H9 (cell line): ENCODE measurements around the gene POMT2. TPM values are rescaled to one million over a fixed set of nuclear protein-coding genes. Genes with fewer than 3 reads are reported as not detected.

Experiments
- DNase-seq: peaks from one replicate; pipeline ENCODE4 v3.0.0-alpha.2; 2017
- H2AFZ ChIP-seq: one replicate; pipeline ENCODE4 v1.6.1; 2013; ENCODE audit warnings: mild to moderate bottlenecking, low read length, control low read depth, moderate library complexity
- H2AK5ac ChIP-seq: 2 replicates; pipeline ENCODE4 v1.6.1; 2013; ENCODE audit warnings: low read length, control low read depth, mixed read lengths; ENCODE audit not compliant: insufficient read length
- H2BK120ac ChIP-seq: one replicate; pipeline ENCODE4 v1.6.1; 2013; ENCODE audit warnings: low read depth, mild to moderate bottlenecking, low read length, control low read depth, inconsistent platforms; ENCODE audit not compliant: poor library complexity, severe bottlenecking
- H2BK12ac ChIP-seq: 2 replicates; pipeline ENCODE4 v1.6.1; 2013; ENCODE audit warnings: low read length, control low read depth, mixed read lengths, low read depth; ENCODE audit not compliant: insufficient read length
- H2BK15ac ChIP-seq: 2 replicates; pipeline ENCODE4 v1.6.1; 2013; ENCODE audit warnings: low read depth, low read length, control low read depth
- H2BK20ac ChIP-seq: one replicate; pipeline ENCODE4 v1.6.1; 2013; ENCODE audit warnings: low read depth, mild to moderate bottlenecking, low read length, control low read depth, inconsistent platforms; ENCODE audit not compliant: poor library complexity, severe bottlenecking
- H2BK5ac ChIP-seq: 2 replicates; pipeline ENCODE4 v1.6.1; 2013; ENCODE audit warnings: low read length, control low read depth, mixed read lengths; ENCODE audit not compliant: insufficient read length
- H3K14ac ChIP-seq: 2 replicates; pipeline ENCODE4 v1.6.1; 2013; ENCODE audit warnings: low read length, control low read depth; ENCODE audit not compliant: insufficient read depth
- H3K18ac ChIP-seq: 2 replicates; pipeline ENCODE4 v1.6.1; 2013; ENCODE audit warnings: low read depth, mild to moderate bottlenecking, mixed read lengths, low read length, control low read depth; ENCODE audit not compliant: insufficient read length
- H3K23ac ChIP-seq: 2 replicates; pipeline ENCODE4 v1.6.1; 2013; ENCODE audit warnings: low read length, control low read depth, mixed read lengths, low read depth; ENCODE audit not compliant: insufficient read length
- H3K23me2 ChIP-seq: 2 replicates; pipeline ENCODE4 v1.6.1; 2013; ENCODE audit warnings: low read depth, mild to moderate bottlenecking, mixed read lengths, low read length, control low read depth; ENCODE audit not compliant: insufficient read length, poor library complexity, severe bottlenecking
- H3K27ac ChIP-seq: 2 replicates; pipeline ENCODE4 v1.5.1; 2013; ENCODE audit warnings: low read length, control low read depth, mixed read lengths, low read depth; ENCODE audit not compliant: insufficient read length
- H3K27me3 ChIP-seq: 2 replicates; pipeline ENCODE4 v1.6.1; 2013; ENCODE audit warnings: low read length, control low read depth, inconsistent platforms; ENCODE audit not compliant: insufficient read depth
- H3K4ac ChIP-seq: 2 replicates; pipeline ENCODE4 v1.6.1; 2013; ENCODE audit warnings: low read depth, mild to moderate bottlenecking, control low read depth, inconsistent platforms, low read length, moderate library complexity
- H3K4me1 ChIP-seq: 2 replicates; pipeline ENCODE4 v1.6.1; 2013; ENCODE audit warnings: low read length, control low read depth, inconsistent platforms; ENCODE audit not compliant: insufficient read depth
- H3K4me2 ChIP-seq: 2 replicates; pipeline ENCODE4 v1.6.1; 2013; ENCODE audit warnings: low read length, control low read depth, mixed read lengths; ENCODE audit not compliant: insufficient read length, insufficient read depth
- H3K56ac ChIP-seq: 2 replicates; pipeline ENCODE4 v1.6.1; 2013; ENCODE audit warnings: low read depth, mild to moderate bottlenecking, mixed read lengths, low read length, control low read depth; ENCODE audit not compliant: insufficient read length
- H3K79me1 ChIP-seq: 2 replicates; pipeline ENCODE4 v1.6.1; 2013; ENCODE audit warnings: low read depth, mild to moderate bottlenecking, moderate library complexity, low read length, control low read depth, inconsistent platforms; ENCODE audit not compliant: insufficient read depth, poor library complexity, severe bottlenecking
- H3K79me2 ChIP-seq: 2 replicates; pipeline ENCODE4 v1.6.1; 2013; ENCODE audit warnings: low read length, control low read depth, inconsistent platforms; ENCODE audit not compliant: insufficient read depth
- H3K9ac ChIP-seq: 2 replicates; pipeline ENCODE4 v1.6.1; 2013; ENCODE audit warnings: low read length, control low read depth, mixed read lengths; ENCODE audit not compliant: insufficient read length; ENCODE audit errors: extremely low read depth
- H3K9me3 ChIP-seq: one replicate; pipeline ENCODE4 v1.6.1; 2013; ENCODE audit warnings: low read depth, low read length, inconsistent platforms; ENCODE audit not compliant: control insufficient read depth
- H3T11ph ChIP-seq: one replicate; pipeline ENCODE4 v1.6.1; 2013; ENCODE audit warnings: mild to moderate bottlenecking, low read length, control low read depth, inconsistent platforms
- H4K20me1 ChIP-seq: one replicate; pipeline ENCODE4 v1.6.1; 2013; ENCODE audit not compliant: control insufficient read depth, insufficient read length, insufficient read depth
- H4K5ac ChIP-seq: 2 replicates; pipeline ENCODE4 v1.6.1; 2013; ENCODE audit warnings: low read depth, mild to moderate bottlenecking, mixed read lengths, low read length, control low read depth; ENCODE audit not compliant: insufficient read length
- H4K8ac ChIP-seq: replicated peaks from 2 replicates; pipeline ENCODE4 v1.6.1; 2013; ENCODE audit warnings: low read length, control low read depth, mixed read lengths, low read depth; ENCODE audit not compliant: insufficient read length
- H4K91ac ChIP-seq: 2 replicates; pipeline ENCODE4 v1.6.1; 2013; ENCODE audit warnings: low read depth, mild to moderate bottlenecking, moderate library complexity, mixed read lengths, low read length, control low read depth; ENCODE audit not compliant: insufficient read length
- H3K27ac Mint-ChIP-seq, 3 experiments: 2 replicates in 2 of 3; 3 replicates in 1 of 3; pipeline ENCODE4 v1.8.0; 2020 to 2021; ENCODE audit warnings: mixed read lengths in 3 of 3, mild to moderate bottlenecking in 1 of 3, moderate library complexity in 1 of 3
- H3K27me3 Mint-ChIP-seq: 2 replicates; pipeline ENCODE4 v1.8.0; 2021; ENCODE audit warnings: low read depth, mild to moderate bottlenecking, moderate library complexity, mixed read lengths
- H3K36me3 Mint-ChIP-seq, 3 experiments: 2 replicates in 2 of 3; 3 replicates in 1 of 3; pipeline ENCODE4 v1.8.0; 2020 to 2021; ENCODE audit warnings: low read depth in 3 of 3, mixed read lengths in 3 of 3; ENCODE audit not compliant: insufficient read depth in 1 of 3
- H3K4me1 Mint-ChIP-seq, 2 experiments: 2 replicates each; pipeline ENCODE4 v1.8.0; 2020; ENCODE audit warnings: mixed read lengths in 2 of 2
- H3K4me3 Mint-ChIP-seq, 2 experiments: 2 replicates in 1 of 2; 3 replicates in 1 of 2; pipeline ENCODE4 v1.8.0; 2020 to 2021; ENCODE audit warnings: mild to moderate bottlenecking in 2 of 2, mixed read lengths in 2 of 2, moderate library complexity in 1 of 2
- H3K9me3 Mint-ChIP-seq, 2 experiments: 2 replicates in 1 of 2; 3 replicates in 1 of 2; pipeline ENCODE4 v1.8.0; 2020; ENCODE audit warnings: mild to moderate bottlenecking in 2 of 2, mixed read lengths in 2 of 2, moderate library complexity in 1 of 2
- CTCF ChIP-seq: fragments of 200-600 bp; sonication (generic); conservative IDR thresholded peaks from 3 replicates; pipeline ENCODE4 v1.8.0; 2021; ENCODE audit warnings: antibody characterized with exemption, mild to moderate bottlenecking
- WGBS: extraction: QIAGEN DNeasy Blood & Tissue Kit; methylation state at CpG from one replicate; pipeline ENCODE4 v1.1.7; 2013; ENCODE audit warnings: missing lambda C conversion rate, low lambda C conversion rate, mixed read lengths; ENCODE audit not compliant: insufficient read length; ENCODE audit errors: extremely low coverage; 5-methylcytosine and 5-hydroxymethylcytosine counted together
- total RNA-seq: library from RNA; stranded (reverse); gene quantifications from 2 replicates; pipeline ENCODE4 v1.2.1, GENCODE V29; 2021

Gene POMT2
- total RNA-seq, 1 experiment from 2014 or later, result 25.2 TPM

GRCh38 chr14:77240336-77240915 is 80.3 kb downstream of the POMT2 start:
- Histone ChIP-seq H3K23ac (no peak overlapping the region), H3K27me3 (no peaks in the 10 kb centered on the region), H2BK120ac (no peak overlapping the region), H2AFZ (no peak overlapping the region), H3T11ph (no peak overlapping the region), H3K4me2 (no peak overlapping the region), H3K79me1 (no peaks in the 10 kb centered on the region), H2BK20ac (no peak overlapping the region), H3K4ac (no peak overlapping the region), H3K18ac (no peak overlapping the region), H3K56ac (no peak overlapping the region), H4K8ac (no peak overlapping the region), H4K20me1 (peaks cover 2% of the 10 kb centered on the region), H2BK12ac (no peak overlapping the region), H2AK5ac (no peak overlapping the region), H3K9me3 (no peaks in the 10 kb centered on the region), H3K27ac (no peak overlapping the region), H3K4me1 (no peaks in the 10 kb centered on the region), H2BK15ac (no peak overlapping the region), H2BK5ac (no peak overlapping the region), H3K79me2 (no peaks in the 10 kb centered on the region), H3K23me2 (no peaks in the 10 kb centered on the region), H4K91ac (no peak overlapping the region), H3K9ac (no peak overlapping the region), H4K5ac (no peak overlapping the region), H3K14ac (no peak overlapping the region; the same call in 1 of the 2 replicates)
- no peak for DNase-seq
- Mint-ChIP-seq H3K27me3 (no peaks in the 10 kb centered on the region; the same call in none of the 2 replicates), H3K4me3 (no peak overlapping the region), H3K36me3 (no peaks in the 10 kb centered on the region; a peak in 1 of 7 replicates), H3K9me3 (no peaks in the 10 kb centered on the region), H3K27ac (no peak overlapping the region), H3K4me1 (peaks cover 2 to 5% of the 10 kb centered on the region in 2 experiments; a peak in 2 of 4 replicates)
- no CpG with 5 or more reads among the region's 15 CpGs for WGBS
- TF ChIP-seq CTCF, result no peak
